GM19463 (cell line): Measurements from ENCODE around the gene TMCC2.

Experiments used
- ATAC-seq: cut with Tn5 transposase; IDR thresholded peaks from one replicate; pipeline ENCODE4 v1.9.1; 2021; ENCODE audit warnings: mild to moderate bottlenecking, moderate library complexity; ENCODE audit not compliant: unreplicated experiment

Gene TMCC2

GRCh38 chr1:205259998-205260397 lies 32.3 kb downstream of the TMCC2 start:
- ATAC-seq, result no peak

GRCh38 chr1:205260948-205261732 lies 33.4 kb downstream of the TMCC2 start:
- ATAC-seq, result no peak

- no peak for ATAC-seq
Observed at GRCh38 chr1:205261946-205262691, 34.4 kb downstream of the TMCC2 start.

- ATAC-seq, result no peak
Observed at GRCh38 chr1:205262731-205263171, 35.0 kb downstream of the TMCC2 start.

GRCh38 chr1:205263580-205264190 lies 35.9 kb downstream of the TMCC2 start:
- no peak for ATAC-seq

GRCh38 chr1:205266611-205267305 lies 39.0 kb downstream of the TMCC2 start:
- ATAC-seq, result no peak

GRCh38 chr1:205267306-205267902 lies 39.7 kb downstream of the TMCC2 start:
- ATAC-seq, result no peak

- no peak for ATAC-seq
Observed at GRCh38 chr1:205268846-205269680, 41.3 kb downstream of the TMCC2 start.

- no peak for ATAC-seq
Observed at GRCh38 chr1:205269711-205270110, 42.0 kb downstream of the TMCC2 start.

GRCh38 chr1:205270271-205270670 lies 42.5 kb downstream of the TMCC2 start:
- no peak for ATAC-seq

GRCh38 chr1:205270764-205271163 lies 43.0 kb downstream of the TMCC2 start:
- no peak for ATAC-seq

- no peak for ATAC-seq
Observed at GRCh38 chr1:205271277-205271676, 43.5 kb downstream of the TMCC2 start.

GRCh38 chr1:205271745-205272144 lies 44.0 kb downstream of the TMCC2 start:
- no peak for ATAC-seq

- no peak for ATAC-seq
Observed at GRCh38 chr1:205272536-205272935, 44.8 kb downstream of the TMCC2 start.

GRCh38 chr1:205273551-205273982 lies 45.8 kb downstream of the TMCC2 start:
- peak; percentile 61 for ATAC-seq

GRCh38 chr1:205274041-205274691 lies 46.4 kb downstream of the TMCC2 start:
- no peak for ATAC-seq

- no peak for ATAC-seq
Observed at GRCh38 chr1:205275133-205275532, 47.4 kb downstream of the TMCC2 start.

GRCh38 chr1:205275916-205276688 lies 48.4 kb downstream of the TMCC2 start:
- ATAC-seq, result no peak

GRCh38 chr1:205276689-205277065 lies 48.9 kb downstream of the TMCC2 start:
- no peak for ATAC-seq
